WERI-Rb-1 (cell line): ENCODE data around the gene CCDC183.
"Not testable (repeated sequence)": the region's sequence is repeated elsewhere in the genome, so short reads cannot be mapped to it uniquely, and the experiment has no call there.

ENCODE experiments used
- DNase-seq: peaks from one replicate; pipeline ENCODE4 v3.0.0-alpha.2; 2020
- H3K27ac ChIP-seq: fragments of 250-450 bp; sonication (Bioruptor Pico); 2 replicates; pipeline ENCODE4 v1.5.1; 2020; ENCODE audit warnings: mild to moderate bottlenecking, moderate library complexity
- H3K27me3 ChIP-seq: fragments of 250-450 bp; sonication (Bioruptor Pico); 2 replicates; pipeline ENCODE4 v1.5.1; 2021; ENCODE audit warnings: mild to moderate bottlenecking, low read depth, moderate library complexity; ENCODE audit not compliant: insufficient read depth, severe bottlenecking
- H3K36me3 ChIP-seq: fragments of 250-450 bp; sonication (Bioruptor Pico); 2 replicates; pipeline ENCODE4 v1.5.1; 2020; ENCODE audit warnings: mild to moderate bottlenecking, moderate library complexity
- H3K4me3 ChIP-seq: 2 replicates; pipeline ENCODE4 v1.5.1; 2011; ENCODE audit warnings: low read depth, mild to moderate bottlenecking, control low read depth, low read length
- H3K9me3 ChIP-seq: fragments of 250-450 bp; sonication (Bioruptor Pico); 2 replicates; pipeline ENCODE4 v1.5.1; 2021; ENCODE audit warnings: mild to moderate bottlenecking, moderate library complexity; ENCODE audit not compliant: severe bottlenecking
- CTCF ChIP-seq: IDR thresholded peaks from 2 replicates; pipeline ENCODE4 v1.5.1; 2011; ENCODE audit warnings: low read depth, mild to moderate bottlenecking, control low read depth, inconsistent platforms, low read length

Gene CCDC183

GRCh38 chr9:136750526-136750925 is 45.6 kb upstream of the CCDC183 start:
- no peaks in the 10 kb centered on the region for H3K36me3 ChIP-seq
- no peak for DNase-seq
- no peak overlapping the region for H3K27ac ChIP-seq
- H3K9me3 ChIP-seq: no peaks in the 10 kb centered on the region
- no peak overlapping the region for H3K4me3 ChIP-seq
- no peaks in the 10 kb centered on the region for H3K27me3 ChIP-seq
- no peak for TF ChIP-seq CTCF

GRCh38 chr9:136751244-136751643 is 44.9 kb upstream of the CCDC183 start:
- Histone ChIP-seq H3K27ac (no peak overlapping the region), H3K4me3 (no peak overlapping the region), H3K36me3 (no peaks in the 10 kb centered on the region), H3K27me3 (no peaks in the 10 kb centered on the region), H3K9me3 (peaks cover 1% of the 10 kb centered on the region)
- TF ChIP-seq CTCF: no peak
- DNase-seq: no peak

- H3K36me3 ChIP-seq: no peaks in the 10 kb centered on the region
- H3K4me3 ChIP-seq: no peak overlapping the region
- no peaks in the 10 kb centered on the region for H3K27me3 ChIP-seq
- peaks cover 5% of the 10 kb centered on the region for H3K9me3 ChIP-seq
- no peak for DNase-seq
- no peak overlapping the region for H3K27ac ChIP-seq
- TF ChIP-seq CTCF: no peak
These were observed 44.3 kb upstream of the CCDC183 start for GRCh38 chr9:136751814-136752213.

GRCh38 chr9:136753371-136754058 is 42.6 kb upstream of the CCDC183 start:
- no peak overlapping the region for H3K4me3 ChIP-seq
- H3K27ac ChIP-seq: no peak overlapping the region
- H3K27me3 ChIP-seq: no peaks in the 10 kb centered on the region
- no peak for DNase-seq
- TF ChIP-seq CTCF: no peak
- H3K36me3 ChIP-seq: no peaks in the 10 kb centered on the region
- peaks cover 5% of the 10 kb centered on the region for H3K9me3 ChIP-seq

GRCh38 chr9:136754059-136754572 is 42.0 kb upstream of the CCDC183 start:
- TF ChIP-seq CTCF: no peak
- H3K4me3 ChIP-seq: no peak overlapping the region
- no peak overlapping the region for H3K27ac ChIP-seq
- H3K36me3 ChIP-seq: no peaks in the 10 kb centered on the region
- no peaks in the 10 kb centered on the region for H3K27me3 ChIP-seq
- no peak for DNase-seq
- peaks cover 5% of the 10 kb centered on the region for H3K9me3 ChIP-seq

- no peak overlapping the region for H3K27ac ChIP-seq
- no peaks in the 10 kb centered on the region for H3K27me3 ChIP-seq
- no peaks in the 10 kb centered on the region for H3K36me3 ChIP-seq
- peaks cover 5% of the 10 kb centered on the region for H3K9me3 ChIP-seq
- H3K4me3 ChIP-seq: no peak overlapping the region
- DNase-seq: no peak
- TF ChIP-seq CTCF: no peak
These were observed 41.4 kb upstream of the CCDC183 start for GRCh38 chr9:136754626-136755301.

GRCh38 chr9:136755302-136756133 is 40.6 kb upstream of the CCDC183 start:
- H3K27ac ChIP-seq, H3K4me3 ChIP-seq, H3K27me3 ChIP-seq, H3K9me3 ChIP-seq, DNase-seq, H3K36me3 ChIP-seq: not testable (repeated sequence)
